Stomach (tissue), 9 donors: Measurements from ENCODE around the gene TEX13C. TPM values are rescaled to one million over a fixed set of nuclear protein-coding genes. Genes with fewer than 3 reads are reported as not detected.
A peak's percentile ranks its signal among the peaks of the same experiment; 100 is the strongest.

ENCODE experiments used
- DNase-seq, 2 donors: peaks; one replicate each; pipeline versions ENCODE4 v3.0.0 to v3.0.0-alpha.2; 2013 to 2019
- H3K27ac ChIP-seq, 5 donors: fragments of 200-600 bp in 4 of 5; sonication (generic) in 4 of 5; one replicate each; pipeline ENCODE4 v1.5.1; 2013 to 2019; ENCODE audit warnings: mild to moderate bottlenecking in 1 of 5, moderate library complexity in 1 of 5
- H3K27me3 ChIP-seq, 3 donors: fragments of 200-600 bp; sonication (generic); one replicate each; pipeline ENCODE4 v1.5.1; 2017 to 2019; ENCODE audit warnings: mixed run types in 1 of 3
- H3K36me3 ChIP-seq, 4 donors: fragments of 200-600 bp; sonication (generic); 1 replicate in 3 of 4; 2 replicates in 1 of 4; pipeline ENCODE4 v1.5.1; 2016 to 2019
- H3K4me1 ChIP-seq, 4 donors: fragments of 200-600 bp; sonication (generic); one replicate each; pipeline ENCODE4 v1.5.1; 2016 to 2019
- H3K4me3 ChIP-seq, 4 donors: fragments of 200-600 bp; sonication (generic) in 3 of 4; one replicate each; pipeline ENCODE4 v1.5.1; 2016 to 2019; ENCODE audit warnings: mild to moderate bottlenecking in 1 of 4
- H3K9me3 ChIP-seq, 4 donors: fragments of 200-600 bp; sonication (generic); one replicate each; pipeline ENCODE4 v1.5.1; 2016 to 2019
- CTCF ChIP-seq, 7 experiments: fragments of 450-650 bp in 4 of 7; fragments of 200-600 bp in 3 of 7; sonication (generic) in 3 of 7; IDR thresholded peaks; one replicate each; pipeline ENCODE4 v1.5.1; 2016 to 2019; ENCODE audit warnings: antibody characterized with exemption in 7 of 7, control low read depth in 2 of 7, mild to moderate bottlenecking in 1 of 7
- EP300 ChIP-seq: sonication (generic); formaldehyde crosslinking; IDR thresholded peaks from one replicate; pipeline ENCODE4 v1.6.1; 2017; ENCODE audit warnings: antibody characterized with exemption
- POLR2A ChIP-seq, 4 donors: fragments of 450-650 bp; IDR thresholded peaks; one replicate each; pipeline ENCODE4 v1.6.1; 2016; ENCODE audit warnings: antibody characterized with exemption in 4 of 4, control low read depth in 2 of 4, mild to moderate bottlenecking in 1 of 4, moderate library complexity in 1 of 4
- POLR2AphosphoS5 ChIP-seq, 3 donors: sonication (generic); formaldehyde crosslinking; IDR thresholded peaks; one replicate each; pipeline ENCODE4 v1.6.1; 2016; ENCODE audit warnings: antibody characterized with exemption in 3 of 3
- WGBS, 5 donors: extraction: QIAGEN DNeasy Blood & Tissue Kit in 3 of 5; methylation state at CpG; one replicate each; pipeline versions ENCODE4 v1.1.5 to v1.1.7; 2013 to 2018; 5-methylcytosine and 5-hydroxymethylcytosine counted together
- intact Hi-C: fragments of 100-400 bp; cut with DNase I; formaldehyde crosslinking; loops from one replicate; pipeline ENCODE4 v1.15.1; 2023; ENCODE audit warnings: low total_unique reads
- polyA plus RNA-seq, 3 donors: library from polyadenylated mRNA; stranded (reverse); fragments of 200-250 nt; gene quantifications; one replicate each; pipeline ENCODE4 v1.2.3, GENCODE V29; 2013
- total RNA-seq, 5 donors: library from RNA; depleted of rRNA; stranded (reverse); fragments of >200 nt; gene quantifications; one replicate each; pipeline versions ENCODE4 v1.1.0 to v1.2.3, GENCODE V29; 2014 to 2016
- donor health status: healthy with polysubstance abuse.
- donor health status: Bipolar disorder and iron deficiency.
- donor health status: healthy.

TEX13C gene
- total and polyA plus RNA-seq, 8 donors = not detected

- 70 to 89% (median 80%) methylated on average over 1 to 3 of the region's 3 CpGs for whole genome bisulfite sequencing, 5 donors
- no peak overlapping the region for H3K27ac ChIP-seq
- H3K4me3 ChIP-seq = no peak overlapping the region
- H3K4me1 ChIP-seq = no peaks in the 10 kb centered on the region
- no peaks in the 10 kb centered on the region for H3K9me3 ChIP-seq
- DNase-seq = no peak
- TF ChIP-seq CTCF (IDR thresholded peaks at IDR 0.05) (no peak), POLR2A (IDR thresholded peaks at IDR 0.05) (no peak), POLR2AphosphoS5 (IDR thresholded peaks at IDR 0.05) (no peak), EP300 (no peak)
- intact Hi-C loops = no loop called here
- no peaks in the 10 kb centered on the region for H3K36me3 ChIP-seq
- no peaks in the 10 kb centered on the region for H3K27me3 ChIP-seq
Measured at GRCh38 chrX:125326599-125326998, 6.9 kb downstream of the TEX13C start.

GRCh38 chrX:125327891-125328290 lies 8.2 kb downstream of the TEX13C start:
- Histone ChIP-seq H3K36me3 (no peaks in the 10 kb centered on the region), H3K27me3 (no peaks in the 10 kb centered on the region), H3K9me3 (no peaks in the 10 kb centered on the region), H3K4me1 (no peaks in the 10 kb centered on the region), H3K4me3 (no peak overlapping the region), H3K27ac (no peak overlapping the region)
- intact Hi-C loops = no loop called here
- no peak for DNase-seq
- no peak for TF ChIP-seq EP300
- TF ChIP-seq POLR2A (IDR thresholded peaks at IDR 0.05) = no peak
- no peak for TF ChIP-seq CTCF (IDR thresholded peaks at IDR 0.05)
- no peak for TF ChIP-seq POLR2AphosphoS5 (IDR thresholded peaks at IDR 0.05)
- 79 to 96% (median 89%) methylated on average over 9 to 12 of the region's 12 CpGs for WGBS, 5 donors

GRCh38 chrX:125333583-125333982 lies 13.9 kb downstream of the TEX13C start:
- Histone ChIP-seq H3K4me1 (no peaks in the 10 kb centered on the region), H3K27me3 (no peaks in the 10 kb centered on the region), H3K27ac (no peak overlapping the region), H3K36me3 (no peaks in the 10 kb centered on the region), H3K4me3 (no peak overlapping the region), H3K9me3 (no peaks in the 10 kb centered on the region)
- WGBS, 5 donors = 37 to 59% (median 51%) methylated on average over 2 of the region's 2 CpGs
- DNase-seq = no peak
- TF ChIP-seq CTCF (IDR thresholded peaks at IDR 0.05) (no peak), POLR2A (IDR thresholded peaks at IDR 0.05) (no peak)
- intact Hi-C loops = no loop called here

- H3K27ac ChIP-seq = no peak overlapping the region
- 41 to 74% (median 48%) methylated on average over 4 of the region's 4 CpGs for WGBS, 5 donors
- intact Hi-C loops = no loop called here
- no peaks in the 10 kb centered on the region for H3K36me3 ChIP-seq
- H3K4me3 ChIP-seq = no peak overlapping the region
- peaks cover 0 to 8% (median 0%) of the 10 kb centered on the region in 4 donors for H3K9me3 ChIP-seq
- TF ChIP-seq CTCF (IDR thresholded peaks at IDR 0.05) = no peak
- DNase-seq = peak in 1 of 2 donors; percentile 3
- H3K27me3 ChIP-seq = no peaks in the 10 kb centered on the region
- H3K4me1 ChIP-seq = no peaks in the 10 kb centered on the region
Measured at GRCh38 chrX:125340490-125340889, 20.8 kb downstream of the TEX13C start.

- Histone ChIP-seq H3K9me3 (no peaks in the 10 kb centered on the region), H3K27ac (no peak overlapping the region), H3K4me1 (no peaks in the 10 kb centered on the region), H3K4me3 (no peak overlapping the region), H3K27me3 (no peaks in the 10 kb centered on the region), H3K36me3 (no peaks in the 10 kb centered on the region)
- no peak for DNase-seq
- TF ChIP-seq CTCF (IDR thresholded peaks at IDR 0.05) (no peak), POLR2AphosphoS5 (IDR thresholded peaks at IDR 0.05) (no peak), EP300 (no peak), POLR2A (IDR thresholded peaks at IDR 0.05) (no peak)
- WGBS, 5 donors = 64 to 100% (median 89%) methylated on average over 1 of the region's 1 CpG
- intact Hi-C loops = no loop called here
Measured at GRCh38 chrX:125374169-125374568, 54.5 kb downstream of the TEX13C start.
